Hypothalamus (tissue), 51 donors: ENCODE data around the gene PXN.

Experiments used
- DNase-seq, 51 donors: peaks; one replicate each; lab custom pipeline; 2025; lab: John Stamatoyannopoulos, UW

Gene PXN

DNA sequence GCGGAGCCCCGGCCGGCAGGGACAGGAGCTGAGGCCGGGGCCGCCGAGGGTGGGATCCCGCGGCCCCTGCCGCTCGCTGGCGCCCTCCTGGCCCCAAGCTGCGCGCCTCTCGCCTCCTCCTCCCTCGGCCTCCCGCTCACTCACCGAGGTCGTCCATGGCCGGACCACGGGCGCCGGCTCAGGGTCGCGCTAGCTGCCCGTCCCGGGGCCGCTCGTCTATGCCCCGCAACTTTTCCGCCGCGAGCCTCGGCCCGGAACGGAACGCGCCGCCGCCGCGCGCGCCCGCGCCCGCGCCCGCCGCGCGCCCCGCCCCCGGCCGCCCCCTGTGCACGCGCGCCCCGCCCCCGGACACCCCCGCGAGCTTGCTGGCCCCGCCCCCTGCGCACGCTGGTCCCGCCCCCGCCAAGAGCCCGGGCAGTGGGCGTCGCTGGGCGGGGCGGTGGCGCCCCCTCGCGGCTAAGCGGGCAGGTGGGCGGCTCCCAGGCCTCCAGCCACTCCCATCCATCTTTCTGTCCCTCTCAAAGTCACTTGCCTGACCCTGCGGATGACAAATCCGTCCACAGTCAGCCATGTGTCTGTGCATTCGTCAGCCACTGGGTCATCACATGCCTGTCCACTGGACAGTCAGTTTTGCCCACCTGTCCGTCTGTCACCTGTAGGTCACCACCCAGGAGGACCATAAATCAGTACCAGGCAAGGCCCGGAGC, at the start of gene PXN:
TSS of gene PXN (minus strand) at position 258 of the 707 bp plus-strand sequence. CDS start at position 157, 101 bp downstream.
- peak in 50 of 51 donors; percentile 19 to 95 (median 75) for DNase-seq

DNA sequence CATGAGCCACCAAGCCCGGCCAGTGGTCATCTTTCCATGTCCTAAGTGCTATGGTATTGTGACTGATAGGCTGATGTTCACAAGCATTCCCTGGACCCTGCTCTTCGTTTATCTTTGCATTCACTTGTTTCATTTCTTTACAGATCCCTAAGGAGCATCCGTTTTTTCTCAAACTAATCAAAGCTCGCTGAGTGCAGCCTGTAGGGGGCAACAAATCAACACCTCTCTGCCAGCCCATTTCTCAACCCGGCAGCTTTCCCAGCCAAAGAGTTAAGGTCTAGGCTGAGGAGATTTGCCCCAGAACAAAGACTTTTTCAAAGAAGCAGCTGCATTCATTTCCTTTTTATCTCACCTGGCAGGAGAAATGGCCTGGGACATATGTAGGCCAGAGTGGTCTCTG, 48.7 kb upstream of the PXN start:
- DNase-seq = no peak

DNA sequence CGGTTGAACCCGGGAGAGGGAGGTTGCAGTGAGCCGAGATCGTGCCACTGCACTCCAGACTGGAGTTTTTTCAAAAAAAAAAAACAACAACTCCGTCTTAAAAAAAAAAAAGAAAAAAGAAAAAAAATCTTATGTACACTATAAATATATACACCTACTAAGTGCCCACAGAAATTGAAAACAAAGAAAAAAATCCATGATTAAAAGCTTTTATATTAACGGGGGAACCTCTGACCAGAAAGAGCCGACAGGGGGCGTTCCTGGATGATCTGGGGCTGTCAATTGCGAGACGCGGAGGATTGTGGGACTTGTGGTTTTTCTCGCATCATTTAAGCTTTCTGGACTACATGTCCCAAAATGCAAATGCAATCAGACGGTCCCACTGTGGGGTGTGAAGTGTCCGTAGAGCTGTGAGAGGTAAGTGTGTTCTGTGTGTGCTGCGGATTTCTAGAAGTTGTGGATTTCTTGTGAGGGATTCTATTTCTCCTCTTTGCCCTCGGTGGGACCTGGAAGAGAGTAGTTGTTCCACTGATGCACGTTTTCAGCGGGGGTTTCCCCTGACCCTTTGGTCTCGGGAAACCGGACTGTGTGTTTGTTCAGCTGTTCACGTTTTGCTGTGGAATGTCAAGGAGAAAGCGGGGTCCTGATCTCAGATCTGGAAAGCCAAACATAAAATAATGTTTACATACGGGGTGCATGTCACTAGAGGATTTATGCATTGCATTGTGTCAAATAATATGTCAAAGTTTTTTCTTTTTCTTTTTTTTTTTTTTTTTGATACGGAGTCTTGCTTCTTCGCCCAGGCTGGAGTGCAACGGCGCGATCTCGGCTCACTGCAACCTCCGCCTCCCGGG, 36.7 kb upstream of the PXN start, which contains the start of gene SIRT4:
TSS of gene SIRT4 (plus strand) at position 360 of the 854 bp plus-strand sequence. CDS start 1,241 bp downstream, outside the sequence.
- peak in 50 of 51 donors; percentile 23 to 95 (median 78) for DNase-seq

DNA sequence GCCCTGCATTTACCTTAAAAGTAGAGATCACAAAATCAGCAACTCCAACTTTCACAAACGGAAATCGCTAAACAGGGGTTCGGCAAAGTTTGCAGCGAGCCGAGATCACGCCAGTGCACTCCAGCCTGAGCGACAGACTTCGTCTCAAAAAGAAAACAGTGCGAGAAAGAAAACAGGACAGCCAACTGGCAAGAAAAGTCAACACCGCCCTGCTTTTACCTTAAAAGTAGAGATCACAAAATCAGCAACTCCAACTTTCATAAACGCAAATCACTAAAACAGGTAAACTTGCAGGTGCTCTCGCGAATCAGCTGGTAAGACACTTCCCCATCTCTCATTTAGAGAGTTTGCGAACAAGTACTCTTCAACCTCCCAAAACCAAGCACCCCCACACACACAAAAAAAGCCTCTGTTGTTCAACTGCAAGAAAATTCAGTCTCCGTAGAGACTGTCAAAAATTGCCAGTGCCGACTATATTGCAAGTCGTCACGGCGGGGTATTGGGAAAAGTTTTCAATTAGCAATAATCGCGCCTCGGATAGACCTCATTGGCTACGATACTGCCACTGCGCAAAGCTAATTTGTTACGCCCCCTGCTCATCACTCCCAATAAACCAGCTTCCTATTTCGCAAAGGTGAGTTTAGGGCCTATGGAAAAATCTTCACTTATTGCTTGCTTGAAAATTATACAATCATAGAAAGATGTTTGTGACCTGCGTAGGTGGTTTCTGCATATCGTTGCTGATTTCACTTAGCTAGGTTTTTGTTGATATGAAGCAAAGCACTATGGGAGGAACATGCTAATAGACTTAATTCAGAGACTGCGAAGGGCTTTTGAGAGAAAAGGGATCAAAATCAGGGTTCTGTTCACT, 27.4 kb upstream of the PXN start, which contains the start of gene RNU4-1:
TSS of gene RNU4-1 (minus strand) at position 577 of the 871 bp plus-strand sequence.
- DNase-seq = peak in 49 of 51 donors; percentile 7 to 95 (median 52)

DNA sequence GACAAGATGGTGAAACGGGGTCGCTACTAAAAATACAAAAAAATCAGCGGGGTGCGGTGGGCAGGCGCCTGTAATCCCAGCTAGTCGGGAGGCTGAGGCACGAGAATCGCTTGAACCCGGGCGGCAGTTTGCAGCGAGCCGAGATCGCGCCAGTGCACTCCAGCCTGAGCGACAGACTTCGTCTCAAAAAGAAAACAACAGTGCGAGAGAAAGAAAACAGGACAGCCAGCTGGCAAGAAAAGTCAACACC, 26.8 kb upstream of the PXN start:
- DNase-seq = peak in 1 of 51 donors; percentile 38

DNA sequence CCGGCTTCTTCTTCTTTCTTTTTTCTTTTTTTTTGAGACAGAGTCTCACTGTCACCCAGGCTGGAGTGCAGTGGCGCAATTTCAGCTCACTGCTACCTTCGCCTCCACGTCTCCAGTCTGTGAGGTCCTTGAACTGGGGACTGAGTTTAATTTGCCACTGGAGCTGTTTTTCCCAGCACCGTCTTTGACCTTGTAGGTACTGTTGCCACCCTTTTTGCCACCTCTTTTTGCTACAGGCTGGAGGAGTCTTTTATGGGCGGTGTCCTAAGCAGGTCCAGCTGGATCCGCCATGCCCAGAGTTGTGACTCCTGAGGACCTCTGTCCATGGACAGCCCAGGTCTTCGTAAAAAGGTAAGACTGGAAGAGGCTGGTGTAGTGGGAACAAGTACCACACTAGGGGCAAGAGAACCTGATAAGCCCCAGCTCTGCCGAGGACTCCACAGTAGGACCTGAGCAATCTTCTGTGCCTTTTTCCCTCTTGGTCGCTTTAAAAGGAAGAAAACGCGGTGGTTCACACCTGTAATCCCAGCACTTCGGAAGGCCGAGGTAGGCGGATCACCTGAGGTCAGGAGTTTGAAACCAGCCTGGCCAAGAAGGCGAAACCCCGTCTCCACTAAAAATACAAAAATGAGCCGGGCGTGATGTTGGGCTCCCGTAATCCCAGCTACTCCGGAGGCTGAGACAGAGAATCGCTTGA, 25.2 kb upstream of the PXN start:
- peak in 11 of 51 donors; percentile 1 to 52 (median 16) for DNase-seq

DNA sequence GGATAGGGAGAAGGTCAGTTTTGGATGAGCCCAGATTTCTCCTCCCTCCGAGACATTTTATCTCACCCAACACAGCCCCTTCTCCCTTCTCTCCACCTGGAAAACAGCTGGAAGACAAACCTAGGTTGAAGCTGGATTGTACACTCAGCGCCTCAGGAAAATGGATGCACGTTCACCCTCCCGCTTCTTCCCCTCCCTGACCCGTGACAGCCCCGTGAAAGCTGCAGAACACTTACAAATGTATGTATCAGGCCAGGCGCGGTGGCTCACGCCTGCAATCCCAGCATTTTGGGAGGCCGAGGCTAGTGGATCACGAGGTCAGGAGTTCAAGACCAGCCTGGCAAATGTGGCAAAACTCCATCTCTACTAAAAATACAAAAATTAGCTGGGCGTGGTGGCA, 22.0 kb upstream of the PXN start:
- no peak for DNase-seq

DNA sequence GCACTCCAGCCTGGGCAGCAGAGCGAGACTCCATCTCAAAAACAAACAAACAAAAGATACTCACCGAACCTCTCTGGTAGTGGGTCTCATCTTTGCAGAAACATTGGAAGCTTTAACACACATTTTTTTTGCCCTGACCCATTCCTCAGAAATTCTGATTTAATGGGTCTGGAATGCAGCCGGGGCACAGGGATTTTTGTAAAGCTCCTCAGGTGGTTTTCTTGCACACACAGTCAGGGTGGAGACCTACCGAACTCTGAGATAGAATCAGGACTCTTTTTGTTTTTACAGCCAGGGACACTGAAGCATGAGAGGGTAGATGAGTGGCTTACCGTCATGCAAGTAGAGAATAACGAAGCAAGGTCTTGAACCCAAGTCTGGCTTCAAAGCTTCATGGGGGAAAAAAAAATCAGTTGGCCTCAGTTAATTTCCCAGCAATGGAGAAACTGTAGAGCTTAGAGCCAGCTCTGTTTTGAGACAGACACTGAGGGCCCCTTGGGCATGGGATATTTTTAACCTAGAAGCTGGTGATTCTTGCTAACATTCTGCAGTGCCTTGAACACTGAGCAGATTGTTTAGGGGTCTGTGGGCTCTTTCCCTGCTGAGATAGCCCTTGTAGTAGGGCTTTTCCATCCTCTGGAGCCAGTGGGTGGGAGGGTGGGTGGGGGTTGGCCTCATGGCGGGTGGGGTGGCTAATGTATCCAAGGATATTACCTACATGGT, 21.4 kb upstream of the PXN start:
- no peak for DNase-seq

DNA sequence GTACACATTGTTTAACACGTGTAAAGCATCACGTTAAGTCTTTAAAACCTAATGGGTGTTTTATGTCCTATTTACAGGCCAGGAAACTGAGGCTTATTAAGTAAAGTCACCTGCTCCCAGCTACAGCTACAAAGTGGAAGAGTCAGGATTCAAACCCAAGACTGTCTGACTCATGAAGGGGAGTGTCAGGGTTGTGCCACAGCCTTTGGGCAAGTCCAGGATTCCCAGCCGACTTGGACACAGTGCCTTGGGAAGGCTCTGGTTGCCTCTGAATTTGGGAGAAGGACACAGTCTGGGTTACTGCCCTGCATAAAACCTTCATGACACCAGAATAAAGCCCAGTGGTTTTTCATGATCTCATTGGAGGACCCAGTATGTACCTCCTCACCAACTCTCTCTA, 18.9 kb upstream of the PXN start:
- DNase-seq = no peak

DNA sequence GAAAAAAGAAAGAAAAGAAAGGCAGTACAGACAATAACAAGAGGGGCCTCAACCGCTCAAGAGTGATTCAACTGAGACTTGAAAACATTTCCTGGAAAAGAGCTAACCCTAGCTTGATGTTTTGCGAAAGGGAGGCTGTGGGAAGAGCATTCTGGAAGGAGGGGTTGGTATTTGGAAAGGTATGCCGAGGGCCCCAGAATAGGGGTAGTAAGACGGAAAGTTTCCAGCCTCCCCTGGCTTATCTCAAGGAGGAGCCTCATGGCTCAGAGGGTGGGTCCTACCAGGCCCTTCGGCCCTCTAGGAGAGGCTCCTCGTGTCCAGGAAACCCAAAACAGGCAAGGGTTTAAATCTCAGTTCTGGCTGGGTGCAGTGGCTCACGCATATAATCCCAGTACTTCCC, 17.8 kb upstream of the PXN start:
- DNase-seq = no peak

DNA sequence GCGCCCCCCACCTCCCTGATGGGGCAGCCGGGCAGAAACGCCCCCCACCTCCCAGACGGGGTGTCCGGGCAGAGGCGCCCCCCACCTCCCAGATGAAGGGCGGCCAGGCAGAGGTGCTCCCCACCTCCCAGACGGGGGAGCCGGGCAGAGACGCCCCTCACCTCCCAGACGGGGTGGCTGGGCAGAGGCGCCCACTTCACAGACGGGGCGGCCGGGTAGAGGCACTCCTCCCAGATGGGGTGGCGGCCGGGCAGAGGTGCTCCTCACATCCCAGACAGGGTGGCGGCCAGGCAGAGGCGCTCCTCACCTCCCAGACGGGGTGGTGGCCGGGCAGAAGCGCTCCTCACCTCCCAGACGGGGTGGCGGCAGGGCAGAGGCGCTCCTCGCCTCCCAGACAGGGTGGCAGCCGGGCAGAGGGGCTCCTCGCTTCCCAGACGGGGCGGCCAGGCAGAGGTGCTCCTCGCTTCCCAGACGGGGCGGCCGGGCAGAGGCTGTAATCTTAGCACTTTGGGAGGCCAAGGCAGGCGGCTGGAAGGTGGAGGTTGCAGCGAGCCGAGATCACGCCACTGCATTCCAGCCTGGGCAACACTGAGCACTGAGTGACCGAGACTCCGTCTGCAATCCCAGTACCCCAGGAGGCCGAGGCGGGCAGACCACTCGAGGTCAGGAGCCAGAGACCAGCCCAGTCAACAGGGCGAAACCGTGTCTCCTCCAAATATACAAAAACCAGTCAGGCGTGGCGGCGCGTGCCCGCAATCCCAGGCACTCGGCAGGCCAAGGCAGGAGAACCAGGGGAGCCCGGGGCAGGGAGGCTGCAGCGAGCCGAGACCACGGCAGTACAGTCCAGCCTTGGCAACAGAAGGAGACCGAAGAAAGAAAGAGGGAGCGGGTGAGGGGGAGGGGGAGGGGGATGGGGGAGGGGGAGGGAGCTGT, 12.9 kb upstream of the PXN start:
- no peak for DNase-seq

DNA sequence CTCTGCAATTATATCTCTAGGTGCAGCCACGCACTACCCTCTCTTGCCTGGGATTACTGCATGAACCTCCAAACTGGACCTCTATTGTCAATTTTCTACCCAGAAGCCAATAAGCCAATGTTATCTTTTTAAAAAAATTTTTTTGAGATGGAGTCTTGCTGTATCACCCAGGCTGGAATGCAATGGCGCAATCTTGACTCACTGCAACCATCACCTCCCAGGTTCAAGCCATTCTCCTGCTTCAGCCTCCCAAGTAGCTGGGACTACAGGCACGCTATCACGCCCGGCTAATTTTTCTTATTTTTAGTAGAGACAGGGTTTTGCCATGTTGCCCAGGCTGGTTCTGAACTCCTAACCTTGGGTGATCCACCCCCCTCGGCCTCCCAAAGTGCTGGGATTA, 11.2 kb upstream of the PXN start:
- DNase-seq = no peak

DNA sequence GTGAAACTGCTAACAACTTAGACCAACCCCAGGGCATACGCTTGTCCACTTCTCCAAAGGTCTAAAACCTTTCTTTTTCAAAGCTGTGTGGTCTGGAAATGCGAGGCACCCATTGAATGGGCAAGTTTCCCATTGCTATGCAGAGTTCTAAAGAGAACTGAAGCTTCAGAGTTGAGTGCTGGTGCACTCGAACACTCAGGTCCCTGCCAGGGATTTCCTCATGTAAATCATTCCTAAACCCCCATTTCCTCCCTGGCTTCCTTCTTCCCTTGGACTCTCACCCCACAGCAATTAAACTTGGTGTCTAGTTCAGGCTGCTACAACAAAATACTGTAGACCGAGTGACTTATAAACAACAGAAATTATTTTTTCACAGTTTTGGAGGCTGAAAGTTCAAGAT, 2.2 kb upstream of the PXN start:
- DNase-seq = peak in 1 of 51 donors; percentile 6

DNA sequence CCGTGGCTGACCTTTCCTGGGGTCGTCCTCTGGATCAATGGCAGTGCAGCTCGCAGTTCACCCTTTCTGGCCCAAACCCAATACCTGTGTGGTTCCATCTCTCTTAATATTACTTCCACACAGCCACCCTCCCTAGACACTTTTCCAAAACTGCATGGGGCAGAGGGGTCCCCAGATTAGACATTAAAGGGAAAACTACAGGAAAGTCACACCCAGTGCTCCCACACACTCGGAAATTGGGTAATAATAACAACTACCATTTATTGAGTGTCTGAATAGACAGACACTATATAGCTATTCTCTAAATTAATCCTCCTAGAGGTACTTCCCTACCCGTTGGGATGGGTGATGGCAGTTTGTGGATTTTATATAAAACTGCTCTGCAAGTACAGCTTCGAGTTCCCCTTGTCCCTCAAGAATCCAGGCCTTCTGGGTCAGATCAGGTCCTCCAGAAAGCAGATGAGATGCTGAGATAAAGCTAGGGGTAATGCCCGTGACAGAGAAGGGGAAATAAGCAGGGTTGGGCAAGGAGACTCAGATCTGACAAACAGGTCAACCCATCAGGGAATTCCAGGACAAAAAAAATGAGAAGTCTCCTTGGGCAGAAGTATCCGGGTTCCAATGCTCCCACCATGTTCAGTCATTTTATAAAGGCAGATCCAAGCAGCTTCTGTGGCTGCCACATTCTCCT, 795 bp upstream of the PXN start:
- no peak for DNase-seq

DNA sequence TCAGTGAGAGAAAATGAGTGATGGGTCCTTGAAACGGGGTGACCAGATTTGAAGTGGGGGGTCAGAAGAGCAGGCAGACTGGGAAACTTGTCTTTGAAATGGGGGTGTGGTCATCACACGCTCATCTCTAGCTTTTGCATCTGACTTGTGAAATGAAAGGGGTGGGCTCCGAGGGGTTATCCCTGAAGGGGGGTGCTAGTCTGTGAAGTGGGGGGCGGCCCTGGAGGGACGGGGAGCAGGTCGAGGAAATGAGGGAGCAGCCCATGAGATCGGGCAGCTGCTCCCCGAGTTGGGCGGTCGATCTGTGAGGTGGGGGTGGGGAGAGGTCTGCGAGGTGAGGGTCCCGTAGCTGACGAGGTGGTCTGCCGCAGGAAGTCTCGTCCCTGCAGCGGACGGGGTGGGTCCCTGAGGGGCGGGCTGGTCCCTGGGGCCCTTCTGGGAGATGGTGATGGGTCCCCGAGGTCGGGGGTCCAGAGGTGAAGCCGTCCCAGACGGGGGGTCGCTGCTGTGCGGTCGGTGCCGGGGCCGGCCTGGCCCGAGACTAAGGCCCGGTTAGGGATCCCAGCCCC, 542 bp downstream of the PXN start:
- peak in 1 of 51 donors; percentile 46 for DNase-seq

DNA sequence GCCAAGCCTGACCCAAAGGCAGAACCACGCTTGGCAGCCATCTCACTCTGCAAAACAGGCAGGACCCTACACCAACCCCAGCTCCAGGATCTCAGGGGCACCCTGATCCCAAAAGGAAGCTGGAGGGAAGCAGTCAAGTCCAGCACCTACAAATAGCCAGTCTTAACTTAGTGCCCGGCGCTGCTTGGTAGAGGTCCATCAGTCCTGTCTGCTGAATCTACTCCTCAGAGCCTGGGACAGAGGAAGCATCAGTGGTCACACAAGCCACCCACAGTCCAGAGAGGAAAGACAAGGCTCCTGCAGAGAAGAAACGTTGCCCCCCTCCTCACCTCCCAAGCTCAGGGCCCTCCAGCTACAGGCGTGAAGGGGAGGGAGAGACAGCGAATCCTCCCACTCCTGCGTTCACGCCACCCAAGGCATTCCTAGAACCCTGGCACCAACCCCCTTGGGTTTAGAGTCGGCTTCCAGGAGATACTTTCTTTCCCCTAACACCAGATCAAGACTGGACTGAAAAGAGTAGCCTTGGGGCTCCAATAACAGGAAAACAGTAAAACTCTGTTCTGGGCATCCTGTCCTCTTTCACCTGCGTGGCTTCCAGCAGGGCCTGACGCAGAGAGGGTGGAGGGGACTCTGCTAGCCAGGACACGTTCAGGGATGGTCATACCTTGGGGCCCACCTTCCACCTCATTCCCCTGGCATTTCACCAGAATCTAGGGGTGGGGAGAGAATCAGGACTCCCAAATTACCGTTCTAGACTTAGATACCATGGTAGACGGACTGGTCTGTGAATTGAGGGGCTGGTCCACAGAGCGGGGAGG, 1.2 kb downstream of the PXN start:
- peak in 6 of 51 donors; percentile 6 to 14 (median 10) for DNase-seq

DNA sequence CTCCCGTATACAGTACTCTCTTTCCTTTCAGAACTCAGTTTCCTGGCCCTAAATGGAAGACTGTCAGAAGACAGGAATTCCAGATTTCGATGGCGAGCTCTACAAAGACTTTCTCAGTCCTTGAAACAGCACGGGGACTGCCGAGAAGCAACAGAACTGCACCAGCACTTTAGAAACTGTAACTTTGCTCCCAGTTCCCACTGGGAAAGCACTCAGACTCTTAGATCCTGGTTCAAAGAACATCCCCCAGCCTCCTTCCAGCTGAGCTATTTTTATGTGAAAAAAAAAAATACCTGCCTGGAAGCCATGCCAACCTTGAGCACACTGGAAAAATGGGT, 1.8 kb downstream of the PXN start:
- no peak for DNase-seq
